Activated CD4-positive, alpha-beta T cell treated with anti-CD3 and anti-CD28 coated beads, Interleukin-2, amount 50 U/mL, for 24 hours (primary cell): ENCODE data around the gene FAM200B.

Experiments used
- DNase-seq, 2 donors: peaks; one replicate each; pipeline ENCODE4 v3.0.0-alpha.2; 2020; ENCODE audit warnings: low read depth in 1 of 2, low spot score in 1 of 2

The FAM200B gene

DNA sequence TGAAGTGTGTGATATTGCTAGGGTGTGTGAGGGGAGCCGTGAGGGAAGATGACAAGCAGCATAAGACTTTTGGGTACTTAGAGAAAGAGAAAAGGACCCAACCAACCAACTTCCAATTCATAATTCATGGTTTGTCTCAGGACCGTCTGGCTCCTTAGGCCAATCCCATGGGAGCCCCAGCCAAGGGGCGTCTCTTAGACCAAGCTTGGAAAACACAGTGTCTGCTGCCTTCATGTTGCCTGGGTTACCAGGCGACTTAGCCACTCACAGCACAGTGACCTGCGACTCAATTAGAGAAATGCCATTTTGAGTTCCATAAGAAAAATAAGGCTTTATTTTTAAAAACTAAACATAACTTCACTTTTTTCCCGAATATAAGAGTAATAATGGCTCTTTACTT, 53.9 kb downstream of the FAM200B start:
- no peak for DNase-seq

- no peak for DNase-seq
These were observed 55.0 kb downstream of the FAM200B start for GRCh38 chr4:15736514-15737050.

DNA sequence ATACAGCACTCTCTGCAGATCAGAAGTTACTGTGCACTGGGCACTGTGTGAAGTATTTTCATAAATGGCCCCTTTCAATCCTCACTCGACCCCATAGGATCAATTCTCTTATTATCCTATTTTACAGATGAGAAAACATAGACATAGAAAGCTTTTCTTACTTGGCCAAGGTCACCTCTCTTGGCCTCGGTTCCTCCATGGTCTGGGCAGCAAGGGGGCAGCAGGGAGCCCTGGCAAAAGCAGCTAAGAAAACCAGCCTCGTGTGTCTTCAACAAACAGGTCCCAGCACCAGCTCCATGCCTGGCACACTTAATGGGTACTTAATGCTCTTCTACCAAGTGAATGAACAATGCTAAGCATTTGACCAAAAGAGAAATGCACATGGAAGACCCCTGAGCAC, 55.6 kb downstream of the FAM200B start:
- DNase-seq = no peak

DNA sequence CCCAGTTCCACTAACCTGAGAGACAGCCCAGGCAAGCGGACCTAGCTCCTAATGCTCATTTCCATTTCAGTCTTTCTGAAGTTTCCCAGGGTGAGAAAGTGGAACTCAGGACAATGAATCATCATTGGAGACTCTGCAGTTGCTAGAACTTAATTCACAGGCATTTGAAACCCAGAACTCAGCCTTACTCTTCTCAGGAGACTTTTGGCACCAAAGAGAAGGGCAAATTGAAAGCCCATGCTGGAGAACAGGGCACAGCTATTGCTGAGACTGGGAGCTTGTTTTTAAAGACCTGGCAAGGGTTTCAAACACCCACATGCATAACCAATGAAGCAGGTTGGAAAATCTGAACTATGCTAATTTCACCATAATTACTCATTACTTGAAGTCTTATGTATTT, 57.2 kb downstream of the FAM200B start:
- DNase-seq = peak in 1 of 2 donors; percentile 30
